Prostate gland (tissue), 2 donors: ENCODE results near the gene THSD4.

Source experiments
- CTCF ChIP-seq, 4 experiments: fragments of 200-600 bp in 2 of 4; fragments of 450-650 bp in 2 of 4; sonication (generic) in 2 of 4; IDR thresholded peaks; 1 replicate in 3 of 4; 2 replicates in 1 of 4; pipeline ENCODE4 v1.5.1; 2016 to 2019; ENCODE audit warnings: antibody characterized with exemption in 4 of 4, mild to moderate bottlenecking in 2 of 4, moderate library complexity in 2 of 4
- POLR2A ChIP-seq: fragments of 450-650 bp; IDR thresholded peaks from one replicate; pipeline ENCODE4 v1.6.1; 2016; ENCODE audit warnings: antibody characterized with exemption, mild to moderate bottlenecking
- POLR2AphosphoS5 ChIP-seq: sonication (generic); formaldehyde crosslinking; IDR thresholded peaks from one replicate; pipeline ENCODE4 v1.6.1; 2017; ENCODE audit warnings: antibody characterized with exemption

GRCh38 chr15:71275566-71276335 lies 160.5 kb downstream of the THSD4 start:
- no peak for TF ChIP-seq POLR2AphosphoS5
- TF ChIP-seq CTCF (IDR thresholded peaks at IDR 0.05), result no peak
- no peak for TF ChIP-seq POLR2A
